Activated CD4-positive, alpha-beta T cell treated with anti-CD3 and anti-CD28 coated beads, Interleukin-2, amount 50 U/mL, for 16 hours (primary cell): Measurements from ENCODE around the gene NMD3.
"Not testable (repeated sequence)": the region's sequence is repeated elsewhere in the genome, so short reads cannot be mapped to it uniquely, and the experiment has no call there.

Experiments
- DNase-seq: peaks from one replicate; pipeline ENCODE4 v3.0.0-alpha.2; 2020

The NMD3 gene

DNA sequence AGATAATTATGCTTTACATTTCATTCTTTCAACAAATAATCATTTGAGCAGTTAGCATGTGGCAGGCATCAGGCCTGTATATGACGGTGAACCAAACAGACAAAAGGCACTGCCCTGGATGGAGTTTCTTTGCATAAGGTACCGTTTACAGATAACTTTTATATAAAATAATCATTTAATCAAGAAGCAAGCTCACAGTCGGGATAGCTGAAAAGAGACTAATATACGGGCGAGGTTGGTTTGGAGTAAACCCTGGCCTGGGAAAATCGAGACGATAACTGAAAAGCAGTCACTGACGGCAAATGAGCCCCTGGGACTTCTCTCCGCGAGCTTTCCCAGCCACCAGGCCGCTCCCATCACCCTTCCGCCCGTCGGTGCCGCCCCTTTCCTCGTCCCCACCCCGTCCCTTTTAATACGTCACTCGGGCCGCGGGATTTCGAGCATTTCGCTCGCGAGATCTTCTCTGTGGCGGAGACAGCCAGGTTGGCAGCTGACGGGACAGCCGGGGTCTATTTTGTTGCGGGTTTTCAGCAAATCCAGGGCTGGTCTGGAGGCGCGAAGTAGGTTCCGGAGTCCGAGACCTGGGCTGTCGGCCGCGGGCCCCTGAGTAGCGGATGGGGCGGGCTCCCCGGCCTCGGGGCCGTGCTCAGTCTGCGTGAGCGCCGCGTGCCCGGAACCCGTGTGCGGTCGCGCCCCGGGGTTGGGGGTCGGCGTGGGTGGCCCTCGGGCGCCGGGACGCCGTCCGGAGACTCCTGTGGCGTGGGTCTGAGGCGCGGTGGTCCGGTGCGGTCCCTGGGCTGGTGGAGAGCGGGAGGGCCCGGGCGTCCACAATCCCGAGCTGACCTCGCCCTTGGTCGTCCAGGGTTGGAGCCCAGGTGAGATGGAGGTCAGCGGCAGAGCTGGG lies at the start of gene NMD3:
TSS of gene NMD3 (plus strand) at position 462 of the 904 bp plus-strand sequence. CDS start 703 bp downstream, outside the sequence.
- peak; percentile 96 for DNase-seq

DNA sequence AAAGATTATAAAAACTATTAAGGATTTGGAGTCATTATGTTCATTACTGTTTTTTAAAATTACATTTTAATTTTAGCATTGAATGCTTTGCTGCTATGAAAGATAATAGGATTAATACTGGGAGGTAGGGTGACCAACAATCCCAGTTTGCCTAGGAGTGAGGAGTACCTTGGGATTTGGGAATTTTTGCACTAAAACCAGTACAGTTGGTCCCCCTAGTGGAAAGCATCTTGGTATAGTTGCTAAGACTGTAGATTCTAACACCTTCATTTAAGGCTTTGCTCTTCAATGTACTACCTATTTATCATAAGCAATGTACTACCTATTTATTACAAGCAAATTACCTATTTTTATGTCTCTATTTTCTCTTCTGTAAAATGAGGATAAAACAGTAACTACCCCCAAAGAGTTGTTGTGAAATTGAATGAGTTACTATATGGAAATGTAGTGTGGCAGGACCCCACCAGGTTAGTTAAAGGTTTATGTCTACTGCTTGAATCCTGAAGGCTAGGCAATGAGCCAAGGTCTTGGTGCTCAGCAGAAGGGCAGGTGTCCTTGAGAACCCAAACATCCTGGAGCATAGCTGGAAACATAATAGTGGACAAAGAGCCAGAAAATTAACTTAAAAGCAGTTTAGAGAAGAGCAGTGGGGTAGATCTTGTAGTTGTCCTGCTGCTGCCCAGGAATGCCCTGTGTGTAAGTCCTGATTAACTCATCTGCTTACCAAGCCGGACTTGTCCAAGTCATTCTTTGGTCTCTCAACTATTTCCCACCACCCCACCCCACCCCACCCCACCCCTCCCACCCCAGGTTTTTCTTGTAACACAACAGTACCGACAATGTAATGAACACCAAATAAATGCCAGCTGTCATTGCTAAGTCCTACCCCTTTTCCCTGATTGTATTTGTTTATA lies 49.2 kb upstream of the NMD3 start:
- DNase-seq, result no peak

DNA sequence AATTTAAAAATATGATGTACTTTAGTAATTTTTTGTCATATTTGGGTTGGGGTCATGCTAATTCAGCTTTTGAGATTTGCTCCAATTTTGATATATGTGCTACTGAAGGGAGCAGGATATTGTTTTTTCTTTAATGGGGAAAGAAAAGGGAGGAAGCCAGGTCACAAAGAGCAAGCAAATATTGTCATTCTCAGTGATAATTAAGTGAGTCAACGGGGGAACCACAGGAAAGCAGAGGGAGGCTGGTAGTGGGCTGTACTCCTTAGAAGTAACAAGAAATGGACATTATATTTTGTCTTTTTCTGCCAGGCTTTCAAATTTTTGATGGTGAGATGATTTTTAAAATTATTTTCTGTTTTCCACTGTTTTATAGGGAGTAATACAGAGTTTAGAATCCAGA lies 45.6 kb upstream of the NMD3 start:
- no peak for DNase-seq

DNA sequence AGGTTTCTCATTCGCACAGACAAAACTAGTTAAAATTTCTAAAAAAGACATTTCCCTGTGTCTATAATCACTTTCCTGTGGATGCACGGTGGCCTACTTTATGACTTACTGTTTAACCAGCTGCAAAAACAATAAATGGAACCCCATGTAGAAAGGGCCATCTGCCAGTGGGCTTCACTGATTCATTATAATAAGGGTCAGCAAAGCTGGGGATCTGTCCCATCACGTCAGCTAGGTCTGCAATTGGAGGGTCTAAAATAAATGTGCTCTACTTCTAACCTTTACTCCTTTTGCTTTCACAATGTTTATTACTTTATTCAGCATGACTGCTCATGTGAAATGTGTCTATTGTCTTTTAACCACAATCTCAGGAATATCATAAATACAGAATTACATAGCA lies 43.1 kb upstream of the NMD3 start:
- DNase-seq, result no peak

DNA sequence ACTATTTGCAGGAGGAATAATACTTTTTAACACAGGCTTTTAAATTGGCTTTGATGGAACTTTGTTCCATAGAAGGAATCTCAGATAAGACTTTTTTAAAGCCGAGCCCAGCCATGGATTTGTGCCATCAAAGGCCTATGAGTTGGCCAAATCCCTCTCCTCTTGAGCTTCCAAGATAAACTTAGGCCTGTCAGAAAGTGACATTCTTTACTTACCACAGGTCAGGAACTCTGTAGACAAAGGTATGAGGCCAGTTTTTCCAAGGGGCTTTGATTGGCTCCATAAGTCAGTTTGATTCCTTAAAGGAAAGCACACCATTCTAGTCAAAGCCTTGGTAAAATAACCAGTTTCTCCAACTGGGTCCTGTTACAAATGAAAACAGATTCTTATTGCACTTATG lies 39.7 kb upstream of the NMD3 start:
- not testable (repeated sequence) for DNase-seq

DNA sequence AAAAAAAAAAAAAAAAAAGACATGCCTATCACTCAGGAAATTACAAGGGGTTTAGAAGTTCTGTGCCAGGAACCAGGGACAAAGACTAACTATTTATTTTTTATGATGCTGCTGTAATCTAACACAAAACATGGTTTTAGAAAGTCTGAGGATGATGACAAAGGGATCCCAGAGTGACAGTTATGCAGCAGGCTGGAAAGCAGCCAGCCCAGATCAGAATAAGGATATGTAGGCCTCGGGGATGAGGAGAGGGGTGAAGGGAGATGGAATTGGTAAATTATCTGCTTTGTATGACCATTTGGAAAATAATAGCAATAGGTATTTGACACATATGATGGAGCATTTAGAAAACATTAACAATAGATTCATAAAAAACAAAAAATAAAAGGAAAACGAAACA lies 34.1 kb upstream of the NMD3 start:
- no peak for DNase-seq

DNA sequence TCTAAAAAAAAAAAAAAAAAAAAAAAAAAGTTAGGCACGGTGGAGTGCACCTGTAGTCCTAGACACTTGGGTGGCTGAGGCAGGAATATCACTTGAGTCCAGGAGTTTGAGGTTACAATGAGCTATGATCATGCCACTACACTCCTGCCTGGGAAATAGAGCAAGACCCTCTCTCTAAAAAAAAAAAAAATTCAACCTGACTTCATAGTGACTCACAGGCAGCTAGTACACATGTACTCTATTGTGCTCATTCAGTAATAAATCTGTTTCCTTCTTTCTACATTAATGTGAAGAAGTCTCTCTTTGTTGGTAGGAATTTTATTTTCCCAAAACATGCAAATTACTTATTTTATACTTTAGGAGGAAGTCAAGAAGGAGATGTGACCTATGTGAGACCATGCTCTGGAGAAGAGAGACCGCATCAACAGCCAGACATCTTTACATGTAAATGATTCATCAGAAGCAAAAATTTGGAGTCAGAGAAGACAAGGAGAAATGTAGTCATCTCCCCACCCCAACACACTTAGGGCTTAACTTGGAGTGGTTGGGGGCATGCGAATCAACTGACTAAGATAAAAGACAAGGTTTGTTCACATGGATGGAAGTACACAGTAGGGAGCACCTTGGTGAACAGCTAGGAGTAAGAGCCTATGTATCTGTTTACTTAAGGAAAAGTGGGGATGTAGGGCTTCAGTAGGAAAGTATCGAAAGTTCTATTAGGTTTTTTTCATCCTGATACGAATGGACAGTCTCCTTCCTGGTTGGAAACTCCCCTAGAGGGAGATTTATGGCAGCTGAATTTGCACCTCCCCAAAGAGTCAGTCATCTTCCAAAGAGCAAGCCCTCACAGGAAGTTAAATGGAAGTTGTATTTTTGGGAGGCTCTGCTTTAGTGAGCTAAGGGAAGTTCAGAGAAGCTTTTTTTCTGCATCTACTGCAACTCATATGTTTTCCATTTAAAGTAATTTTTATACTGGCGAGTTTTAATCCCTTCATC lies 23.0 kb upstream of the NMD3 start:
- DNase-seq, result no peak

DNA sequence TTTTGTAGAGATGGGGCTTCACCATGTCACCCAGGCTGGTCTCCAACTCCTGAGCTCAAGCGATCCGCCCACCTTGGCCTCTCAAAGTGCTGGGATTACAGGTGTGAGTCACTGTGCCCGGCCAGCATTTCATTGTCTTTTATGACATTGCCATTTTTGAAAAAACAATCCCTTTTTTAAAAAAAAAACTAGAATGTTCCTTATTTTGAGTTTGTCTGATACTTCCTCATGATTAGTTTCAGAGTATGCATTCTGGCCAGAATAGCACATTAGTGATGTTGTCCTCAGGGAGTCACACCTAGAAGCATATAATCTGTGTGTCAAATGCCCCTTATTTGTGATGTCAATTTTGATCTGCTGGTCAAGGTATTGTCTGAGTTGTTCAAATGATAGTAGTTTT lies 21.2 kb upstream of the NMD3 start:
- DNase-seq, result no peak

DNA sequence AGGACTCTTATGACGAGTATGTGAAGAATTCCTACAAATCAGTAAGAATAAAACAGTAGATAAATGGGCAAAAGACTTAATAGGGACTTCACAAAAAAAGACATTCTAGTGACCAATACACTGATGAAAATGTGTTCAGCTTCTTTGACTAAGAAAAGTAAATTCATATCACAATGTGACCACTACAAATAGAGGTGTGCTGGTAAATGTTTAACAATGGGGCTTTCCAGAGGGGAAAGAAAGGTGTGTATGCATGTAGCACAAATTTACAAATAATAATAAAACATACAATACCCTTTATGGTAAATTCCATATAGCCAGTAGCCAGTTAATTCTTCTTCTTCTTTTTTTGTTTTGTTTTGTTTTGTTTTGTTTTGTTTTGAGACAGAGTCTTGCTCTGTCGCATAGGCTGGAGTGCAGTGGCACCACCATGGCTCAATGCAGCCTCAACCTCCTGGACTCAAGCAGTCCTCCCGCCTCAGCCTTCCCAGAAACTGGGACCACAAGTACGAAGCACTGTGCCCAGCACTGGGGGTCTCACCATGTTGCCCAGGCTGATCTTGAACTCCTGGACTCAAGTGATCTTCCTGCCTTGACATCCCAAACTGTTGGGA lies 17.5 kb upstream of the NMD3 start:
- DNase-seq, result no peak

DNA sequence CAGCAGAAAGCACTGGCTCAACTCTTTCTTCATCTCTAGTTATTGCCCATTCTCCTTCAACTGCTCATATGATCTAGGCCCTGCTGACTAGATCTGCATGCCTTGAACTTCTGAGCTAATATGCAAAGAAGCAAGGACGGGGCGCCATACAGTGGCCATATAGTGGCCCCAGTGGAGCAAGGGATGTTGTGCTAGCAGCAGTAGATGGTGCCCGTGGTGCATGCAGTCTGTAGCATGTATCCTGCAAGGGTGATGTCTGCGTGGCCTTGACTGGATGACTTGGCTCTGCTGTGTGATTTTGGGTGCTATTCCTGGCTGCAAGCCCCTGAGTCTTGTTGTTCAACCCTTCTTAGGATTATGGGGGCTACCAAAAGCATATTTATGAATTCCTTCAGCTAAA lies 12.2 kb upstream of the NMD3 start:
- no peak for DNase-seq

DNA sequence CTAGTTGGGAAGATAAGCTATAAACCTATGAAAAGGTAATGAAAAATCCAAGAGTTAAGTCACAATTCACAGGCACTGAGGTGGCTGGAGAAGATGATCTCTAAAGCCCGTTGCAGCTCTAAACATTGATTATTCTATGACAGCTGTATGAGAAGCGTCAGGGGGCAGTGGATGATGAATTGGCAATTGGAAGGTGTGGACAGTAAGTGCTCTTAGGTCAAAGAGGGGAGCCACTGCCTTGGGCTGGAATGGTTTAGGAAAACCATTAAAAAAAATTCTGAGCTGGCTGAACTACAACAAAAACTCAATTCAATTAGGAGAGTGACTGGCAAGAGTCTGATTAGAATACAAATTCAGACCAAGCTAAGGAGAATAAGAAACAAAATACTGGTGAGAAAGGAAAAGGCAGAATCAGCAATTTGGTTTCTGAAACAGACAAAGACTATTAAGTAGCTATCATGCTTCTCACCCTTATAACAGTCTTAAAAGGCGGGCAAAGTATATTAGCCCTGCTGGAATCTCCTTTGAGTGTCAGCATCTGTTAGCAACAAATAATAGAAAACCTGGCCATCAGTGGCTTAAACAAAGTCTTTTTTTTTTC lies 8.8 kb upstream of the NMD3 start:
- no peak for DNase-seq

DNA sequence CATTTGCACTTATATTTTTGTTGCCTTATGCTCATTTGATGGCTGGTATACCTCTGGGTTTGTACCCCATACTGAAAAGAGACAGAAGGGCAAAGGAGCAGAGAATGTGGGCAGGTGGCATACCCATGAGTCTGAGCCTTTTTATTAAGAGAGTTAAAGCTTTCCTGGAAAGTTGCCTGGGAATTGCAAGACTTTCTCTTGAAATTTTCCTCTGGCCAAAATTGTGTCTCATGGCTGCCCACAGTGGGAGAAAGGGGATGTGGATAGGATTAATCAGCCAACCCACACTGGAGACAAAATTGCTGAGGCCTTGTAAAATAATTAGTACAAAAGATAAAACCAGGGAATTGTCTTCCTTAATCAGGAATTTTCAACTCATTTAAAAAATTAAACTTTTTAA lies 8.2 kb upstream of the NMD3 start:
- no peak for DNase-seq

DNA sequence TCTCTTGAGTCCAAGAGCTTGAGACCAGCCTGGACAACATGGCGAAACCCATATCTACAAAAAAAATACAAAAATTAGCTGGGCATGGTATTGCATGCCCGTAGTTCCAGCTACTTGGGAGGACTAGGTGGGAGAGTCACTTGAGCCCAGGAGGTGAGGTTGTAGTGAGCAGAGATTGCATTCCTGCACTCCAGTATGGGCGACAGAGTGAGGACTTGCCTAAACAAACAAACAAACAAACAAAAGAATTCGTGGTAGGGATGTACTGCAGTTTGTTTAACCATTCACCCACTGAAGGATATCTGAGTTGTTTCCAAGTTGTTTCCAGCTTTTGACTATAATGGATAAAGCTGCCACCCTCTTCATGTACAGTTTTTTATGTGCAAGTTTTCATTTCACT lies 7.5 kb upstream of the NMD3 start:
- no peak for DNase-seq

DNA sequence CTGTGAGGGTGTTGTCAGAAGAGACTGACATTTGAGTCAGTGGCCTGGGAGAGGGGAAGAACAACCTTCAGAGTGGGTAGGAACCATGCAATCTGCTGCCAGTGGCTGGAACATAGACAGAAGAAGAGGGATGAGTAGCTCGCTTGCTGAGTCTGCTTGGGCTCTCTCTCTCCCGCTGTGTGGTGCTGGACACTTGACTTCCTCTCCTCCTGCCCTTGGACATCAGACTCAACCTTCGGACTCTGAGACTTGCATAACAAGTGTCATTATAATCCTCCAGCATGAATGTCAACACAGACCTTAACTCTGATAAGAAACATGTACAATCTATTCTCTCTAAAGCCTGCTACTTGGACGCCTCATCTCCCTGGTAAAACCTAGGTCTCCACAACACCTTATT lies 5.9 kb upstream of the NMD3 start:
- DNase-seq, result no peak

DNA sequence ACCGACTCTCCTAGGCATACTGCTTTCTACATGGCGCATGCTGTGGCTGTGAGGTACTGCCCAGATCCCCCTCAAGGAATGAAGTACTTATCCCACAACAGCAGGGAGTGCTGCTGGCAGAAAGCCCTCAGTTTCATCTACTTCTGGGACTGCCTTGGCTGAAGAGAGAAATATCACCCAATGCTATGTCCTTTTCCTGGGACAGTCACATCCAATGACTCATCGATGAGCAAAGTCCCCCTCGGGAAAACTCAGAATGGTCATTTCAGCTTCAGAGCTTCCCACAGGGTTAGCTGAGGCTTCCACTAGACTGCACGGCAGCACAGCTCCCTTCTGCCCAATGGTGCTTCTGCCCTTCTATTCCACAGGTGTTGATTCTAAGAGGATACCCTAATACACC lies 3.6 kb upstream of the NMD3 start:
- DNase-seq, result no peak

DNA sequence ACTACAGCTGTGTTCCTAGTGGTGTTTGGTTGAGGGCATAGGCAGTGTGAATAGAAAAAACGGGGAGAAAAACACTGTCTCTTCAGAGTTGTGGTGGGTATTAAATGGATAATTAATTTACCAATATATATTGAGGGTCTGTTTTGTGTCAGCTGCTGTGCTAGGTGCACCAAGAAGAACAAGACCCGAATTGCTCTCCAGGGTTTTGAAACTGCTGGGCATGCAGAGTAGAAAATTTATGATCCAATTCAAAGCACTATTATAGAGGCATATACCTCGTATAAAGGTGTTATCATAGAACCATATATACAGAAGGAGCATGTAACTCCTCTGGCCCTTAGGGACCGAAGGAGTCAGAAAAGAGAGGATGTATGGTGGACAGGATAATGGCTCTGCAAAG lies 1.6 kb upstream of the NMD3 start:
- no peak for DNase-seq

DNA sequence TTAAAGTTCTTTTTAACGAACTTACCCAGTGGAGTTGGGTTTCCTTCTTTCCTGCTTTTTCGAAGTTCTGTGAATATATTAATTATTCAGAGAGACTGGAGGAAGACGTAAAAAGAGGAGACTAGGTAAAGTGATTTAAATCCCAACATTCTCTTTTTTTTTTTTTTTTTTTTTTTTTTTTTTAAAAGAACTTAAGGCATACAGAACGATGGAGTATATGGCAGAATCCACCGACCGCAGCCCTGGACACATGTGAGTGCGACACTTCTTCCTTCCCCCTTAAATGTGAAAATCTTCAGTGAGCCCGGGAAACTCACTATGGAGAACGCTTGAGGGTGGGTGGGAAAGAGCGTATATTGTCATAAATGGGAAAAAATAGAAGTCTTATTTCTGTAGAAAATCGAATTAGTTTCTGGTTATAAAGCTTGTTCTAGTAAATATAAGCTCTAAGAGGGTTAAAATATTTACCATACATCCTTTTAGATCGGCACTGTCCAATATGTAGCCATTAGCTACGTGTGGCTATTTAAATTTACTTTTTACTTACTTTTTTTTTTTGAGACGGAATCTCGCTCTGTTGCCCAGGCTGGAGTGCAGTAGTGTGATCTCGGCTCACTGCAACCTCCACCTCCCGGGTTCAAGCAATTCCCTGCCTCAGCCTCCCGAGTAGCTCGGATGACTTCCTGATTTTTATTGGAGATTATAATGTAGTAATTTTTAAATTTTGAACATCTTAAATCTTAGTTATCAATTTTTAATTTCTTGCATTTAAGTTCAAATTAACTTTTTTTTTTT lies 892 bp downstream of the NMD3 start:
- peak; percentile 23 for DNase-seq

DNA sequence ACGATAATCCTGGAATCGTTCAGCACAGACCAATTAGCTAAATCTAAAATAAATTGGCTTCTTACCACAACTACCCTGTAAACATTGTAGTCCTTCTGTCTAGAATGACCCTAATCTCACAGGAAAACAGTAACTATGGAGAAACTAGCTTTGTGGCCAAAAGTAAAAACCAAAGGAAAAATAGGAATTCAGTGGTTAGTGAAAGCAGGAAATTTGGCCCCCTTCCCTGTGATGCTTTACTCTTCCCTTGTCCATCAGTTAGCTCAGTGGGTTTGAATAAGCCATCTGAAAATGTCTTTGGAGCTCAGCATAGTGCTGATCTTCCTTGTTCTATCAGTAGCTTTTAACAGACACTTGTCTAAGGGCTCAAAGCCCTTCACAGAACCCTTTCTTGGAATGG lies 1.6 kb downstream of the NMD3 start:
- no peak for DNase-seq

DNA sequence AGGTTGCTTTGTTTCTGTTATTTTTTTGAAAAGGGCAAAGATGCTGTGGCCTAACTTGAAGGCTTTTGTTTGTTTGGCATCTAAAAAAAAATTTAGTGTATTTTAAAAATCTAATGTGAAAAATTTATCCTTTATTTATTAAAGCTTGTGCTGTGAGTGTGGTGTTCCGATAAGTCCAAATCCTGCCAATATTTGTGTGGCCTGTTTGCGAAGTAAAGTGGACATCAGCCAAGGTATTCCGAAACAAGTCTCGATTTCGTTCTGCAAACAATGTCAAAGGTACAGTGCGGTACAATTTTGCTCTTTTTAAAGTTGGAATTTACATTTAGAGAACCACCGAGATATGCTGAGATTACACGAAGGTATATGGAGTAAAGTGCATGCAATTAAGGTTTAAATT lies 3.7 kb downstream of the NMD3 start:
- DNase-seq, result no peak

DNA sequence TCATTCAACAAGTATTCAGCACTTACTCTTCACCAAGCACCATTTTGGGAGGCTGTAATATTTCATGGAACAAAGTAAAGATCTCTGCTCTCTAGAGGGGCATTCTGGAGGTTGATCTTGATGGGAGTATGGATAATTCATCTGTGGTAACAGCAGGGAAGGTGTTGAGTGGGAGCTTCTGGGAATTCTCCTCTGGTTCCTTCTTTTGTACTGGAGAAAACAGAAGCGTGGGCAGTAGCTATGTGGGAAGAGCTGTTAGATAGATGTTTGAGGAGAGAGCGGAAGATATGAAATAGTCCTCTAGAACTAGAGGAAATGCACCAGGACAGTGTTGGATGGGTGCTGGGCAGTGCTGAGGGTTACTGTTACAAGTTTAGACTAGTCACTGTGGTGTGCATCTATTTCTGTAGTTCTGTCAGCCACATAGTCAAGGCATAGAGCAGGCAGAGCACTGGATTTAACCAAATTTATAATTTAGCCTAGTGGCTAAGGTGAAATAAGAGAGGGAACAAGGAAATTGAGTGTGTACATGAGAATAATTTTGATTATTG lies 9.6 kb downstream of the NMD3 start:
- DNase-seq, result no peak

DNA sequence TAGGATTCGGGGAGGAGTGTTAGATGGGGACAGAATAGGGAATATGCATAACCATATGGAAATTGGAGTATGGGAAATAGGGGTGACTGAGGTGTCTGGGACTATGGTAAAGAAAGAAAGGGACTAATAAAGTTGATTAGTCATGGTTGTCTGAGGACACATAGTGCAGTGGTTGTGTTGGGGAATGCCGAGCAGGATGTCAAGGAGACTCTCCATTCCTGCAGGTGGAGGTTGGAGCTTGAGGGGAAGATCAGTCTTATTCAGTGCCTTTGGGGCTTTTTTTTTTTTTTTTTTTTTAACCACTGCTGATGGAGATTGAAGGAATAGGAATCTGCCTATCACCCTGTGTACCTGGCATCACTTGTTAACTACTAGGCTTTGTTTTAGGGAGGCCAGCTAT lies 10.8 kb downstream of the NMD3 start:
- no peak for DNase-seq
